ENCODE results near the gene TTC39B.

GRCh38 chr9:15300218-15300617, 6.8 kb downstream of the TTC39B start:
- no peak for TF ChIP-seq CTCF (IDR thresholded peaks at IDR 0.05)
- TF ChIP-seq POLR2A (IDR thresholded peaks at IDR 0.05): no peak

All from heart left ventricle (tissue), 13 donors.